HL-60 (cell line): ENCODE measurements around the gene NRIP1.
A peak's percentile ranks its signal among the peaks of the same experiment; 100 is the strongest.

ENCODE experiments used
- DNase-seq, 2 experiments: peaks; one replicate each; pipeline ENCODE4 v3.0.0-alpha.2; 2010 to 2020; ENCODE audit warnings: low read depth in 1 of 2, low spot score in 1 of 2
- H3K27ac ChIP-seq: fragments of 250-450 bp; sonication (Bioruptor Pico); replicated peaks from 2 replicates; pipeline ENCODE4 v1.5.1; 2020; ENCODE audit warnings: mild to moderate bottlenecking, moderate library complexity
- H3K27me3 ChIP-seq: fragments of 250-450 bp; sonication (Bioruptor Pico); 2 replicates; pipeline ENCODE4 v1.5.1; 2021; ENCODE audit warnings: mild to moderate bottlenecking, moderate library complexity; ENCODE audit not compliant: insufficient read depth, poor library complexity, severe bottlenecking
- H3K4me3 ChIP-seq: replicated peaks from 2 replicates; pipeline ENCODE4 v1.5.1; 2011; ENCODE audit warnings: mild to moderate bottlenecking, control low read depth, low read length; ENCODE audit not compliant: insufficient read depth
- CTCF ChIP-seq: IDR thresholded peaks from one replicate; pipeline ENCODE4 v1.5.1; 2011; ENCODE audit warnings: low read length, control low read depth, inconsistent platforms; ENCODE audit not compliant: insufficient read depth
- GABPA ChIP-seq: IDR thresholded peaks from 2 replicates; pipeline ENCODE4 v1.6.1; 2012; ENCODE audit warnings: low read depth
- POLR2AphosphoS5 ChIP-seq: IDR thresholded peaks from 2 replicates; pipeline ENCODE4 v1.6.1; 2012; ENCODE audit warnings: low read depth
- REST ChIP-seq: IDR thresholded peaks from 2 replicates; pipeline ENCODE4 v1.6.1; 2012; ENCODE audit warnings: low read depth; ENCODE audit not compliant: insufficient replicate concordance
- SPI1 ChIP-seq: IDR thresholded peaks from 2 replicates; pipeline ENCODE4 v1.6.1; 2012; ENCODE audit warnings: low read depth, mild to moderate bottlenecking, borderline replicate concordance
- long read RNA-seq: library from polyadenylated mRNA; unstranded; transcript quantifications from one replicate; pipeline ENCODE4 v2.0.0, GENCODE V29; 2020

Gene NRIP1
- long read RNA-seq, full-length matches to known transcripts: 3 of 12 reads
- long read RNA-seq, partial matches to known transcripts: 0 of 12 reads
- long read RNA-seq, other reads (novel, unspliced or antisense): 9 of 12 reads

GRCh38 chr21:15064576-15065391 lies at the start of gene NRIP1:
Gene NRIP1, minus strand, starts transcription at chr21:15065000. Its CDS starts 96,808 bp downstream, at chr21:14968192.
- peak; percentile 62 for TF ChIP-seq POLR2AphosphoS5
- TF ChIP-seq CTCF: no peak
- H3K4me3 ChIP-seq: peak within 1 kb of the TSS; percentile 65
- no peaks in the 10 kb centered on the region for H3K27me3 ChIP-seq
- H3K27ac ChIP-seq: peak within 1 kb of the TSS; percentile 92
- peak; percentile 56 to 89 for DNase-seq

GRCh38 chr21:15112858-15113257 lies 48.1 kb upstream of the NRIP1 start:
- H3K27ac ChIP-seq: no peak overlapping the region

GRCh38 chr21:15108801-15109200 lies 44.0 kb upstream of the NRIP1 start:
- Histone ChIP-seq H3K4me3 (no peak overlapping the region), H3K27me3 (no peaks in the 10 kb centered on the region), H3K27ac (no peak overlapping the region)
- DNase-seq: no peak
- TF ChIP-seq REST (no peak), CTCF (no peak), SPI1 (no peak), GABPA (no peak), POLR2AphosphoS5 (no peak)

More at GRCh38 chr21:15112858-15113257, 48.1 kb upstream of the NRIP1 start:
- no peak for DNase-seq
- TF ChIP-seq CTCF: no peak
- no peak for TF ChIP-seq REST
- no peak for TF ChIP-seq SPI1
- no peak for TF ChIP-seq POLR2AphosphoS5
- no peak for TF ChIP-seq GABPA
- Histone ChIP-seq H3K27me3 (no peaks in the 10 kb centered on the region), H3K4me3 (no peak overlapping the region)
